HCT116 (cell line): ENCODE measurements around the gene PDRG1. TPM values are rescaled to one million over a fixed set of nuclear protein-coding genes. Genes with fewer than 3 reads are reported as not detected.

ENCODE experiments used
- ATAC-seq: fragments of 200-7000 bp; cut with Tn5 transposase; 2 replicates; pipeline ENCODE4 v1.9.1; 2020; ENCODE audit warnings: mild to moderate bottlenecking, moderate library complexity
- BruUV-seq: library from RNA; stranded (reverse); fragments of 400-500 nt; replicated peaks from 2 replicates; lab custom pipeline; 2021; lab: Mats Ljungman, UMichigan
- CTCF ChIA-PET: fragments of 300-600 bp; sonication (Branson Sonifier 250); formaldehyde crosslinking; loops from one replicate; lab custom pipeline; 2021; ENCODE audit warnings: antibody characterized with exemption; lab: Charles Lee
- POLR2A ChIA-PET: fragments of 300-600, 350-600 bp; sonication (Branson Sonifier 250); formaldehyde crosslinking; loops from one replicate; lab custom pipeline; 2021; ENCODE audit warnings: antibody characterized with exemption; lab: Charles Lee
- RAD21 ChIA-PET, 2 experiments: fragments of 300-600 bp; sonication (Branson Sonifier 250); formaldehyde crosslinking; loops; one replicate each; lab custom pipeline; 2023; ENCODE audit warnings: low total read pairs in 2 of 2; ENCODE audit not compliant: uncharacterized antibody in 2 of 2, unreplicated experiment in 2 of 2, low non-redundant PET in 1 of 2; lab: Charles Lee
- DNase-seq: peaks from one replicate; pipeline ENCODE4 v3.0.0-alpha.2; 2010; ENCODE audit warnings: low read depth, low spot score
- H2AFZ ChIP-seq: fragments of 200-600 bp; shearing (Covaris generic), sonication (generic); 2 replicates; pipeline ENCODE4 v1.6.1; 2017; ENCODE audit warnings: low read depth, mixed run types, mixed read lengths, antibody characterized with exemption, low read length; ENCODE audit not compliant: poor library complexity, severe bottlenecking
- H3K27ac ChIP-seq: 2 replicates; pipeline ENCODE4 v1.5.1; 2012; ENCODE audit warnings: low read depth, low read length
- H3K27me3 ChIP-seq: fragments of 200-600 bp; sonication (generic); 2 replicates; pipeline ENCODE4 v1.6.1; 2016; ENCODE audit warnings: mixed run types, low read length, mixed read lengths; ENCODE audit not compliant: insufficient read depth
- H3K36me3 ChIP-seq, 2 experiments: fragments of 200-500 bp in 1 of 2; fragments of 200-600 bp in 1 of 2; sonication (Bioruptor generic) in 1 of 2; sonication (generic) in 1 of 2; 2 replicates each; pipeline versions ENCODE4 v1.5.1 to v1.6.1; 2014 to 2016; ENCODE audit warnings: low read length in 2 of 2, inconsistent platforms in 1 of 2, mixed read lengths in 1 of 2, mixed run types in 1 of 2; ENCODE audit not compliant: insufficient read depth in 2 of 2, control insufficient read depth in 1 of 2
- H3K4me1 ChIP-seq, 2 experiments: fragments of 200-600 bp in 1 of 2; sonication (generic) in 1 of 2; 2 replicates each; pipeline versions ENCODE4 v1.5.1 to v1.6.1; 2012 to 2017; ENCODE audit warnings: low read length in 2 of 2, inconsistent platforms in 1 of 2, mild to moderate bottlenecking in 1 of 2, mixed read lengths in 1 of 2, mixed run types in 1 of 2, moderate library complexity in 1 of 2; ENCODE audit not compliant: insufficient read depth in 2 of 2, control insufficient read depth in 1 of 2
- H3K4me2 ChIP-seq: fragments of 200-600 bp; sonication (generic); 2 replicates; pipeline ENCODE4 v1.6.1; 2017; ENCODE audit warnings: mixed run types, low read length, mixed read lengths
- H3K4me3 ChIP-seq, 2 experiments: fragments of 200-600 bp in 1 of 2; sonication (generic) in 1 of 2; replicated peaks in 1 of 2; 2 replicates each; pipeline ENCODE4 v1.5.1; 2011 to 2016; ENCODE audit warnings: low read length in 2 of 2, control low read depth in 1 of 2, low read depth in 1 of 2, mild to moderate bottlenecking in 1 of 2, mixed read lengths in 1 of 2, mixed run types in 1 of 2
- H3K79me2 ChIP-seq: fragments of 200-600 bp; sonication (generic); 2 replicates; pipeline ENCODE4 v1.6.1; 2017; ENCODE audit warnings: mild to moderate bottlenecking, mixed run types, low read length, moderate library complexity, mixed read lengths; ENCODE audit not compliant: insufficient read depth
- H3K9ac ChIP-seq: fragments of 200-600 bp; sonication (generic); 2 replicates; pipeline ENCODE4 v1.6.1; 2016; ENCODE audit warnings: low read length, mixed read lengths
- H3K9me2 ChIP-seq: fragments of 200-600 bp; sonication (generic), shearing (Covaris generic); 2 replicates; pipeline ENCODE4 v1.6.1; 2017; ENCODE audit warnings: mixed run types, mild to moderate bottlenecking, moderate library complexity; ENCODE audit not compliant: insufficient read depth
- H3K9me3 ChIP-seq, 2 experiments: fragments of 200-500 bp in 1 of 2; fragments of 200-600 bp in 1 of 2; sonication (Bioruptor generic) in 1 of 2; sonication (generic) in 1 of 2; 2 replicates each; pipeline ENCODE4 v1.6.1; 2014 to 2017; ENCODE audit warnings: low read length in 2 of 2, mixed read lengths in 2 of 2, inconsistent platforms in 1 of 2, low read depth in 1 of 2, mild to moderate bottlenecking in 1 of 2, mixed run types in 1 of 2, moderate library complexity in 1 of 2; ENCODE audit not compliant: control insufficient read depth in 1 of 2, insufficient read depth in 1 of 2
- H4K20me1 ChIP-seq: fragments of 200-600 bp; sonication (generic), shearing (Covaris generic); 2 replicates; pipeline ENCODE4 v1.6.1; 2017; ENCODE audit warnings: mixed run types, mild to moderate bottlenecking, moderate library complexity; ENCODE audit not compliant: insufficient read depth
- CBX3 ChIP-seq: IDR thresholded peaks from 2 replicates; pipeline ENCODE4 v1.6.1; 2012; ENCODE audit warnings: low read depth
- CEBPB ChIP-seq: IDR thresholded peaks from 2 replicates; pipeline ENCODE4 v1.6.1; 2012; ENCODE audit warnings: low read depth
- EGR1 ChIP-seq: IDR thresholded peaks from 2 replicates; pipeline ENCODE4 v1.6.1; 2012; ENCODE audit warnings: low read depth
- EZH2 ChIP-seq: fragments of 200-600 bp; sonication (generic); IDR thresholded peaks from 2 replicates; pipeline ENCODE4 v1.6.1; 2017; ENCODE audit warnings: antibody characterized with exemption, mixed run types
- EZH2phosphoT487 ChIP-seq: fragments of 200-600 bp; IDR thresholded peaks from 2 replicates; pipeline ENCODE4 v1.6.1; 2018; ENCODE audit warnings: antibody characterized with exemption, borderline replicate concordance
- JUND ChIP-seq: IDR thresholded peaks from 2 replicates; pipeline ENCODE4 v1.6.1; 2012
- MAX ChIP-seq: IDR thresholded peaks from 2 replicates; pipeline ENCODE4 v1.6.1; 2012
- POLR2A ChIP-seq: IDR thresholded peaks from 2 replicates; pipeline ENCODE4 v1.7.0; 2011; ENCODE audit warnings: borderline replicate concordance; ENCODE audit not compliant: insufficient read depth, insufficient read length; ENCODE audit errors: extremely low read depth
- POLR2AphosphoS5 ChIP-seq: IDR thresholded peaks from 2 replicates; pipeline ENCODE4 v1.6.1; 2011; ENCODE audit warnings: mild to moderate bottlenecking, low read depth, low read length, moderate library complexity
- RAD21 ChIP-seq: IDR thresholded peaks from 2 replicates; pipeline ENCODE4 v1.6.1; 2012; ENCODE audit warnings: low read depth, mild to moderate bottlenecking
- SIN3A ChIP-seq: IDR thresholded peaks from 2 replicates; pipeline ENCODE4 v1.6.1; 2012; ENCODE audit warnings: low read depth
- SRF ChIP-seq: IDR thresholded peaks from 2 replicates; pipeline ENCODE4 v1.6.1; 2012; ENCODE audit warnings: low read depth
- TCF7L2 ChIP-seq: IDR thresholded peaks from 2 replicates; pipeline ENCODE4 v1.7.0; 2011; ENCODE audit warnings: borderline replicate concordance, inconsistent platforms; ENCODE audit not compliant: insufficient read depth, insufficient read length; ENCODE audit errors: extremely low read depth
- YY1 ChIP-seq: IDR thresholded peaks from 2 replicates; pipeline ENCODE4 v1.6.1; 2011; ENCODE audit warnings: low read length, low read depth, moderate library complexity, mild to moderate bottlenecking; ENCODE audit not compliant: insufficient replicate concordance; ENCODE audit errors: extremely low read depth
- intact Hi-C: fragments of 100-400 bp; cut with micrococcal nuclease; formaldehyde crosslinking; loops from 2 replicates; pipeline ENCODE4 v1.10.0; 2022
- total RNA-seq: library from RNA; stranded (reverse); gene quantifications from one replicate; pipeline ENCODE4 v1.2.1, GENCODE V29; 2021; ENCODE audit not compliant: unreplicated experiment
- TF ChIP-seq, protein P1 (sequence below), 3 experiments: fragments of 200-600 bp in 1 of 3; sonication (generic) in 1 of 3; IDR thresholded peaks in 2 of 3; conservative IDR thresholded peaks in 1 of 3; 2 replicates each; pipeline ENCODE4 v1.5.1; 2012 to 2017; ENCODE audit warnings: low read depth in 2 of 3, low read length in 2 of 3, antibody characterized with exemption in 1 of 3, borderline replicate concordance in 1 of 3, control low read depth in 1 of 3, mild to moderate bottlenecking in 1 of 3, mixed read lengths in 1 of 3, mixed run types in 1 of 3, moderate library complexity in 1 of 3; ENCODE audit not compliant: insufficient read depth in 1 of 3
- TF ChIP-seq, protein P2 (sequence below): IDR thresholded peaks from 2 replicates; pipeline ENCODE4 v1.6.1; 2011; ENCODE audit warnings: mild to moderate bottlenecking, low read length, moderate library complexity; ENCODE audit not compliant: insufficient replicate concordance; ENCODE audit errors: extremely low read depth

Gene PDRG1
- total RNA-seq, 1 experiment from 2014 or later = 18.7 TPM

DNA sequence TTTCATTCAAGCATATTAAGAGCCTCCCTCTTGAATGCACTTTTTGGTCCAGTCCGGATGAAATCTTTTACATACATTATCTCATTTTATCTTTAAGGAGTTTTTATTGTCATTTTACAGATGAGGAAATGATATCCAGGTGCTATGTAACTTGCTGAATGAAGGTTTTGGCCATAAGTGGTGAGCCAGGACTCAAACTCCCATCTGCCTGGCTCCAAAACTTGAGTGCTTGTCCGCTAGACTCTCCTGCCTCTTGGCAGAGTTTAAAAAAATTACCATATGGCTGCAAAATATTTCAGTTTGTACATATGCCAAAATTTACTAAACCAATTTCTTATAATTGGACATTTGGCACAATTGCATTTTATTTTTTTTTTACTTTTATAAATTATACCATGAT is 12.2 kb downstream of the PDRG1 start:
- Histone ChIP-seq H3K27me3 (no peaks in the 10 kb centered on the region), H3K27ac (no peak overlapping the region), H3K4me1 (peaks cover 0 to 6% of the 10 kb centered on the region in 2 experiments; a peak in 2 of 4 replicates), H2AFZ (no peak overlapping the region), H3K79me2 (no peaks in the 10 kb centered on the region), H3K4me3 (no peak overlapping the region), H3K4me2 (no peak overlapping the region), H3K36me3 (peaks cover 3% of the 10 kb centered on the region in 2 experiments; a peak in 2 of 4 replicates), H3K9me3 (no peaks in the 10 kb centered on the region), H3K9me2 (no peaks in the 10 kb centered on the region), H4K20me1 (no peaks in the 10 kb centered on the region), H3K9ac (no peak overlapping the region)
- no TSS peak for BruUV-seq
- TF ChIP-seq, protein P1, sequence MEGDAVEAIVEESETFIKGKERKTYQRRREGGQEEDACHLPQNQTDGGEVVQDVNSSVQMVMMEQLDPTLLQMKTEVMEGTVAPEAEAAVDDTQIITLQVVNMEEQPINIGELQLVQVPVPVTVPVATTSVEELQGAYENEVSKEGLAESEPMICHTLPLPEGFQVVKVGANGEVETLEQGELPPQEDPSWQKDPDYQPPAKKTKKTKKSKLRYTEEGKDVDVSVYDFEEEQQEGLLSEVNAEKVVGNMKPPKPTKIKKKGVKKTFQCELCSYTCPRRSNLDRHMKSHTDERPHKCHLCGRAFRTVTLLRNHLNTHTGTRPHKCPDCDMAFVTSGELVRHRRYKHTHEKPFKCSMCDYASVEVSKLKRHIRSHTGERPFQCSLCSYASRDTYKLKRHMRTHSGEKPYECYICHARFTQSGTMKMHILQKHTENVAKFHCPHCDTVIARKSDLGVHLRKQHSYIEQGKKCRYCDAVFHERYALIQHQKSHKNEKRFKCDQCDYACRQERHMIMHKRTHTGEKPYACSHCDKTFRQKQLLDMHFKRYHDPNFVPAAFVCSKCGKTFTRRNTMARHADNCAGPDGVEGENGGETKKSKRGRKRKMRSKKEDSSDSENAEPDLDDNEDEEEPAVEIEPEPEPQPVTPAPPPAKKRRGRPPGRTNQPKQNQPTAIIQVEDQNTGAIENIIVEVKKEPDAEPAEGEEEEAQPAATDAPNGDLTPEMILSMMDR (IDR thresholded peaks at IDR 0.05 in 2 of 3, conservative IDR thresholded peaks at IDR 0.05 in 1 of 3; ENCODE audit: borderline replicate concordance in 1 of 3, insufficient read depth in 1 of 3, low read depth in 2 of 3, low read length in 2 of 3) = no peak
- no peak for TF ChIP-seq JUND
- TF ChIP-seq SRF = no peak
- TF ChIP-seq MAX = no peak
- TF ChIP-seq RAD21 = no peak
- no peak for TF ChIP-seq TCF7L2
- POLR2A ChIA-PET = no interaction called here
- RAD21 ChIA-PET = no interaction called here
- CTCF ChIA-PET = interaction anchor here (1.1 kb wide), 1 partner anchor 12 kb away, joined by 3 read pairs; the partner anchor contains the start of gene PDRG1
- ATAC-seq = no peak
- DNase-seq = no peak
- intact Hi-C loops = no loop called here

DNA sequence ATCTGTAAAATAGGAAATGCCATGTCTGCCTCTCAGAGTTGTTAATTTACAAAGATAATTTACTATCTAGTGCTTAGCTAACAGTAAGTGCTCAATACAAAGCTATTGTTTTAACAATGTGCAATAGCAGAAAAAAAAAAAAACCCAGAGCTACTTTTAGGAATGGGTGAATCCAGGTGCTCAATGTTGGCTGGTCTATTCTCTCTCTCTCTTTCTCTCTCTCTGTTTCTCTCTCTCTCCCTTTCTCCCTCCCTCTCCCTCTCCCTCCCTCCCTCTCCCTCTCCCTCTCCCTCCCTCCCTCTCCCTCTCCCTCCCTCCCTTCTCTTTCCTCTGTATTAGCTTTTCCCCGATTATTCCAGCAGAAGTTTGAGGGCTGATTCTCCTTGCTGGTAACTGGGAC is 14.0 kb downstream of the PDRG1 start:
- Histone ChIP-seq H3K4me1 (peaks cover 0 to 6% of the 10 kb centered on the region in 2 experiments; a peak in 2 of 4 replicates), H3K27me3 (no peaks in the 10 kb centered on the region), H3K36me3 (no peaks in the 10 kb centered on the region), H3K9ac (no peak overlapping the region)
- intact Hi-C loops = no loop called here
- TF ChIP-seq TCF7L2 = no peak
- TF ChIP-seq EGR1 = no peak
- no peak for TF ChIP-seq CBX3
- no peak for TF ChIP-seq SIN3A
- TF ChIP-seq, protein P2, sequence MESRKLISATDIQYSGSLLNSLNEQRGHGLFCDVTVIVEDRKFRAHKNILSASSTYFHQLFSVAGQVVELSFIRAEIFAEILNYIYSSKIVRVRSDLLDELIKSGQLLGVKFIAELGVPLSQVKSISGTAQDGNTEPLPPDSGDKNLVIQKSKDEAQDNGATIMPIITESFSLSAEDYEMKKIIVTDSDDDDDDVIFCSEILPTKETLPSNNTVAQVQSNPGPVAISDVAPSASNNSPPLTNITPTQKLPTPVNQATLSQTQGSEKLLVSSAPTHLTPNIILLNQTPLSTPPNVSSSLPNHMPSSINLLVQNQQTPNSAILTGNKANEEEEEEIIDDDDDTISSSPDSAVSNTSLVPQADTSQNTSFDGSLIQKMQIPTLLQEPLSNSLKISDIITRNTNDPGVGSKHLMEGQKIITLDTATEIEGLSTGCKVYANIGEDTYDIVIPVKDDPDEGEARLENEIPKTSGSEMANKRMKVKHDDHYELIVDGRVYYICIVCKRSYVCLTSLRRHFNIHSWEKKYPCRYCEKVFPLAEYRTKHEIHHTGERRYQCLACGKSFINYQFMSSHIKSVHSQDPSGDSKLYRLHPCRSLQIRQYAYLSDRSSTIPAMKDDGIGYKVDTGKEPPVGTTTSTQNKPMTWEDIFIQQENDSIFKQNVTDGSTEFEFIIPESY = no peak
- no peak for TF ChIP-seq JUND
- no peak for TF ChIP-seq CEBPB
- no peak for TF ChIP-seq MAX
- TF ChIP-seq YY1 = no peak
- no peak for TF ChIP-seq POLR2A
- no peak for TF ChIP-seq SRF
- TF ChIP-seq RAD21 = no peak
- TF ChIP-seq EZH2phosphoT487 = no peak
- no peak for TF ChIP-seq EZH2
- TF ChIP-seq POLR2AphosphoS5 = no peak
- TF ChIP-seq, all 23 proteins: peak for 0
- BruUV-seq = no TSS peak
- H3K79me2 ChIP-seq = no peaks in the 10 kb centered on the region
- H2AFZ ChIP-seq = no peak overlapping the region
- no peak overlapping the region for H3K4me3 ChIP-seq
- ChIA-PET RAD21 (no interaction called here), CTCF (no interaction called here), POLR2A (interaction anchor here (0.9 kb wide), 1 partner anchor 14 kb away, joined by 3 read pairs; the partner anchor contains the start of gene PDRG1)
- DNase-seq (no peak), ATAC-seq (no peak)
- H4K20me1 ChIP-seq = no peaks in the 10 kb centered on the region
- H3K27ac ChIP-seq = no peak overlapping the region
- no peaks in the 10 kb centered on the region for H3K9me2 ChIP-seq
- H3K4me2 ChIP-seq = no peak overlapping the region
- H3K9me3 ChIP-seq = no peaks in the 10 kb centered on the region
